ENCODE results near the gene REXO5. TPM values are rescaled to one million over a fixed set of nuclear protein-coding genes. Genes with fewer than 3 reads are reported as not detected.

REXO5 gene
- total RNA-seq, 1 experiment from 2014 or later = 8.5 TPM

GRCh38 chr16:20853981-20854620, 47.8 kb downstream of the REXO5 start:
- H3K4me3 Mint-ChIP-seq = no peak overlapping the region
- CTCF ChIA-PET = interaction anchor here (0.9 to 2.5 kb wide), 3 partner anchors 101 to 230 kb away, joined by 3 to 9 read pairs (median 4); no protein-coding TSS in a partner anchor
- no peaks in the 10 kb centered on the region for H3K27me3 Mint-ChIP-seq (ENCODE audit: low read depth)
- POLR2A ChIA-PET = interaction anchor here (0.6 kb wide), 1 partner anchor 1496 kb away, joined by 3 read pairs; no protein-coding TSS in a partner anchor
- H3K4me1 Mint-ChIP-seq = peaks cover 22% of the 10 kb centered on the region
- TF ChIP-seq MXD4 (CRISPR knock-in tag; IDR thresholded peaks at IDR 0.05; ENCODE audit: borderline replicate concordance) = no peak
- TF ChIP-seq ZNF512 (CRISPR knock-in tag; IDR thresholded peaks at IDR 0.05; ENCODE audit: borderline replicate concordance) = no peak
- TF ChIP-seq ZNF219 (CRISPR knock-in tag; IDR thresholded peaks at IDR 0.05; ENCODE audit: borderline replicate concordance) = no peak
- no peak for TF ChIP-seq ATF6 (CRISPR knock-in tag; IDR thresholded peaks at IDR 0.05)
- no peak for TF ChIP-seq USF1 (CRISPR knock-in tag; IDR thresholded peaks at IDR 0.05)
- TF ChIP-seq PREB (CRISPR knock-in tag; IDR thresholded peaks at IDR 0.05; ENCODE audit: borderline replicate concordance) = no peak
- TF ChIP-seq CREB1 (CRISPR knock-in tag; IDR thresholded peaks at IDR 0.05) = no peak
- no peak for TF ChIP-seq TCF7 (CRISPR knock-in tag; IDR thresholded peaks at IDR 0.05; ENCODE audit: low read depth)
- no peak for TF ChIP-seq ZNF138 (CRISPR knock-in tag; conservative IDR thresholded peaks at IDR 0.05)
- no peak for TF ChIP-seq NR3C1 (CRISPR knock-in tag; conservative IDR thresholded peaks at IDR 0.05; ENCODE audit: low read depth)
- no peak for DNase-seq (ENCODE audit: low spot score)
- no peak for ATAC-seq
- no peaks in the 10 kb centered on the region for H3K9me3 Mint-ChIP-seq
- H3K27ac Mint-ChIP-seq = peak overlapping the region; percentile 54; the same call in 1 of the 2 replicates
- H3K36me3 Mint-ChIP-seq = peaks cover 3% of the 10 kb centered on the region; the same call in 1 of the 2 replicates

GRCh38 chr16:20854963-20855362, 48.6 kb downstream of the REXO5 start:
- Mint-ChIP-seq H3K4me3 (no peak overlapping the region), H3K27me3 (ENCODE audit: low read depth) (no peaks in the 10 kb centered on the region), H3K36me3 (peaks cover 3% of the 10 kb centered on the region; the same call in 1 of the 2 replicates), H3K4me1 (peaks cover 30% of the 10 kb centered on the region), H3K9me3 (no peaks in the 10 kb centered on the region), H3K27ac (no peak overlapping the region)
- no peak for DNase-seq (ENCODE audit: low spot score)
- ATAC-seq = no peak
- POLR2A ChIA-PET = no interaction called here
- CTCF ChIA-PET = interaction anchor here (0.6 to 2.5 kb wide), 3 partner anchors 146 to 241 kb away, joined by 3 to 9 read pairs (median 4); no protein-coding TSS in a partner anchor
- TF ChIP-seq TCF7 (CRISPR knock-in tag; IDR thresholded peaks at IDR 0.05; ENCODE audit: low read depth) (no peak), NR2C2 (CRISPR knock-in tag; IDR thresholded peaks at IDR 0.05) (no peak), TP53 (CRISPR knock-in tag; IDR thresholded peaks at IDR 0.05) (no peak), ZNF512 (CRISPR knock-in tag; IDR thresholded peaks at IDR 0.05; ENCODE audit: borderline replicate concordance) (no peak), FOXK1 (CRISPR knock-in tag; IDR thresholded peaks at IDR 0.05) (no peak), E2F4 (CRISPR knock-in tag; IDR thresholded peaks at IDR 0.05; ENCODE audit: borderline replicate concordance, low read depth) (no peak), ZNF219 (CRISPR knock-in tag; IDR thresholded peaks at IDR 0.05; ENCODE audit: borderline replicate concordance) (no peak), CDX4 (CRISPR knock-in tag; IDR thresholded peaks at IDR 0.05; ENCODE audit: borderline replicate concordance) (no peak), GABPB1 (CRISPR knock-in tag; IDR thresholded peaks at IDR 0.05) (no peak), MAX (CRISPR knock-in tag; IDR thresholded peaks at IDR 0.05) (no peak), FOXP1 (CRISPR knock-in tag; IDR thresholded peaks at IDR 0.05; ENCODE audit: borderline replicate concordance) (no peak), ATF3 (CRISPR knock-in tag; conservative IDR thresholded peaks at IDR 0.05) (no peak), ZNF281 (CRISPR knock-in tag; IDR thresholded peaks at IDR 0.05) (no peak)
